ENCODE measurements around the gene SHKBP1. TPM values are rescaled to one million over a fixed set of nuclear protein-coding genes. Genes with fewer than 3 reads are reported as not detected.
A peak's percentile ranks its signal among the peaks of the same experiment; 100 is the strongest.

Gene SHKBP1
- total RNA-seq, 3 donors from 2014 or later, result 80.1 to 86.1 (median 84.8) TPM

DNA sequence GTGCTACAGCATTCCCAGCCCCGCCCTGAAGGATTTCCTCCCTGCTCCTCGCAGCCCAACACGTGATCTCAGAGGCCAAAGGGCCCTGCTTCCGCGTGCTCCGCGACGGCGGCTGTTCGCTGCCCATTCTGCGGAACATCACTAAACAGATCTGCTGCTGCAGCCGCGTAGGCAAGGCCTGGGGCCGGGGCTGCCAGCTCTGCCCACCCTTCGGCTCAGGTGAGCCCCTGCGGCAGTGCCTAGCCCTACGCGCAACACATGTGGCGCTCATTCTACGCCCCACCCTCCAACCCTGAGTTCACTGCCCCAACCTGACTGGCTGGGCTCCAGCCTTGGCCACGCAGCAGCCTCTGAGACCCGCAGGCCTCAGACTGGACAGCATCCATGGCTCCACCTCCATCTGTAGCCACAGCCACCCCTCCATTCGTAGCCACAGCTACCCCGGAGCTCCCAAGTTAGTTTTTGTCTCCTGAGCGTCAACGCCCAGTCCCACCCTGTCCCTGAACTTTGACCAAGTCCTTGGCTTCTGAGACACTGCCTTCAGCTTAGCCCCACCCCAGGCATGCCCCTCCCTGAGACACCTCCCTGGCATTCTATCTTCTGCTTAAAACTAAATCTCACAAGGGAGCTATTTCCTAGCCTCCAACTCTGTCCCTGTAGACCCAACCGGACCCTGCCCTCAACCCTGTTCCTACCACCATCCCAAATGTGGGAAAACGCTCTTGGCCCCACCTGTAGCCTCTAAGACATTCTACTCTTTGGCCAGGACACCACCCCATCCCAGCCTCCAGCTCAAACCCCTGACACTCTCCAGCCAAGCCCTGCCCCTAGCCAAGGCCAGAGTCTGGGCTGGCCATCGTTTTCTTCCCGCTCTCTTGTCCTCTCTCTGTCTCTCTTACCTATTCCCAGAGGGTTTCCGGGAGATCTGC, 30.9 kb downstream of the SHKBP1 start:
- Mint-ChIP-seq H3K36me3 (ENCODE audit: insufficient read depth) (no peaks in the 10 kb centered on the region), H3K4me1 (ENCODE audit: low read depth) (peaks cover 77% of the 10 kb centered on the region), H3K9me3 (no peaks in the 10 kb centered on the region), H3K4me3 (no peak overlapping the region), H3K27me3 (ENCODE audit: low read depth) (no peaks in the 10 kb centered on the region)
- ATAC-seq, result no peak
- DNase-seq, result no peak

DNA sequence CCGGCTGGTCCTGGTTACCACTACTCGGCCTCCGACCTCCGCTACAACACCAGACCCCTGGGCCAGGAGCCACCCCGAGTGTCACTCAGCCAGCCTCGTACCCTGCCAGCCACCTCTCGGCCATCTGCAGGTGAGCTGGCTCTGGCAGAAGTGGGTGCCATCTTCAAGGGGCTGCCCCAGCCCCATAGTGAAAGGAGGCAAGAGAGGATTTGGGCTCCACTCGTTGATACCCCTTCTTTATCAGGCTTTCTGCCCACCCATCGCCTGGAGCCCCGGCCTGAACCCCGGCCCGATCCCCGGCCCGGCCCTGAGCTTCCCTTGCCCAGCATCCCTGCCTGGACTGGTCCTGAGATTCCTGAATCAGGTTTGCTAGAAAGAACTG, 31.6 kb downstream of the SHKBP1 start:
- DNase-seq, result no peak
- no peak for ATAC-seq
- Mint-ChIP-seq H3K27me3 (ENCODE audit: low read depth) (no peaks in the 10 kb centered on the region), H3K36me3 (ENCODE audit: insufficient read depth) (no peaks in the 10 kb centered on the region), H3K4me3 (no peak overlapping the region), H3K4me1 (ENCODE audit: low read depth) (peaks cover 75% of the 10 kb centered on the region), H3K9me3 (no peaks in the 10 kb centered on the region)

DNA sequence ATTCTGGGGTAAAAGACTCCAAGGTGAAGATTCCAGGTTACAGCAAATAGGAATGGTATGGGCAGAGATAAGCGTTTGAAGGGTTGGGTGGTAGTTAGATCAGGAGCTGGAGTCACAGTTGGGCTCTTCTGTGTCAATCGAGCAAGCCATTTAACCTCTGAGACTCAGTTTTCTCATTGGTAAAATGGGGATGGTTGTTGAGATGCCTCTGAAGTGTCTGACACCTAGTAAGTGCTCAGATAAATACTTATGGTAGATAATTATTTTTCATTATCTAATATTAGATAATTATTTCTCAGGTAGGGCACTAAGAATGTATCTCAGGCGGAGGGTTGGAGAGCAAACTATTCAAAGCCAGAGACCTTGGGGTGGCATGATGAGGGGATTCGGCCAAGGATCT, 32.3 kb downstream of the SHKBP1 start:
- H3K9me3 Mint-ChIP-seq, result no peaks in the 10 kb centered on the region
- no peaks in the 10 kb centered on the region for H3K36me3 Mint-ChIP-seq (ENCODE audit: insufficient read depth)
- no peaks in the 10 kb centered on the region for H3K27me3 Mint-ChIP-seq (ENCODE audit: low read depth)
- ATAC-seq (no peak), DNase-seq (no peak)
- H3K4me3 Mint-ChIP-seq, result peak overlapping the region; percentile 80
- peaks cover 72% of the 10 kb centered on the region for H3K4me1 Mint-ChIP-seq (ENCODE audit: low read depth)

DNA sequence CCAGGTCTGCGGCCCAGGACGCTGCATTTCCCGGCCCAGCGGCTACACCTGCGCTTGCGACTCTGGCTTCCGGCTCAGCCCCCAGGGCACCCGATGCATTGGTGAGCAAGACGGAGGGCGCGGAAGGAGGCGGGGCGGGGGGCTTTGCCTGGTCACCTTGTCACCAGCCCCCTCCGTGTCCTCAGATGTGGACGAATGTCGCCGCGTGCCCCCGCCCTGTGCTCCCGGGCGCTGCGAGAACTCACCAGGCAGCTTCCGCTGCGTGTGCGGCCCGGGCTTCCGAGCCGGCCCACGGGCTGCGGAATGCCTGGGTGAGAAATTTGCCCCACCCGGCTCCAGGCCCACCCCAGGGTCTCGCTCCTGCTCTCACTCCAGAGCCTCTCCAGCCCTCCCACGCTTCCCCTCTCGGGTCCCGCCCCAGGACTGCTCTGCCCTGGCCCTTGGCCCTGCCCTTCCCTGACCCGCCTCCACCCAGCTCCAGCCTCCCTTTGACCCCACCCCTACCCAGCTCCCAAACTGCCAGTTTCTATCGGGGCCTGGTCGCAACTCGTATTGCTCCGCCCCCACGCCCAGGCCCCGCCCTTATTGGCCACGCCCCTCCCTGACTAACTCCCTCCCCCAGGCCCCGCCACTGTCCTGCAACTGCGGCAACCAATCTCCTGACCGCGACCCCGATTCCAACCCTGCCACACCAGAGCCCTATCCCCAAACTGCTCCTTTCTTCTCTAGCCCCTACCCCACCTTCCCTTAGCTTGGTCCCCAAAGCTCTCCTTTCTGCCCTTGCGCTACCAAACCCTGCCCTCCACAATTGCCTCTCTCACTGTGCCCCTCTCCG, 33.1 kb downstream of the SHKBP1 start:
- Mint-ChIP-seq H3K36me3 (ENCODE audit: insufficient read depth) (no peaks in the 10 kb centered on the region), H3K27me3 (ENCODE audit: low read depth) (no peaks in the 10 kb centered on the region), H3K4me1 (ENCODE audit: low read depth) (peaks cover 67% of the 10 kb centered on the region), H3K4me3 (peak overlapping the region; percentile 80), H3K9me3 (no peaks in the 10 kb centered on the region)
- peak; percentile 19 to 35 for ATAC-seq
- DNase-seq, result peak; percentile 88

DNA sequence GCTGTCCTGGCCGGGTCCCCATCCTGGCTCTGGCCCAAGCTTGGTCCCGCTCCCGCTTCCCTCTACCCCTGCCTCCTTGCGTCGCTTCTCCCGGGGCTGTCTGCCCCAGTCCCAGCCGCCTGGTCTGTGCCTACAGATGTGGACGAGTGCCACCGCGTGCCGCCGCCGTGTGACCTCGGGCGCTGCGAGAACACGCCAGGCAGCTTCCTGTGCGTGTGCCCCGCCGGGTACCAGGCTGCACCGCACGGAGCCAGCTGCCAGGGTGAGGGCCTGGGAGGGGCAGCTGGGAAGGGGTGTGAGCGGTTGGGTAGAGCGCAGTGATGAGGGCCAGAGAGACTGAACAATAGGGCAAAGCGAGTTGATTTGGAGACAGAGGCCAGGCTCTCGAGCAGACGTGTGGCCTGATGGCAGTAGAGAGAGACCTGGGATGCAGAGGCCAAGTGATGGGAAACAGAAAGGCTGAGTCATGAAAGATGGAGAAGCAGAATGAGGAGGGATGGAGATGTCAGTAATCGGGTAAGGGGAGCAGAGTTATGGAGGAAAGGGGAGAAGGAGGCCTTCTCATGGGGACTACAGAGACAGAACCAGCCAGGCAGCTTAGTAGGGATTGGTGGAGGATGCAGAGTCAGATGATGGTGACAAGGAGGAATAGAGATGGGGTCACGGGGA, 33.9 kb downstream of the SHKBP1 start:
- H3K4me1 Mint-ChIP-seq (ENCODE audit: low read depth), result peaks cover 68% of the 10 kb centered on the region
- H3K9me3 Mint-ChIP-seq, result no peaks in the 10 kb centered on the region
- H3K27me3 Mint-ChIP-seq (ENCODE audit: low read depth), result no peaks in the 10 kb centered on the region
- DNase-seq (peak; percentile 56), ATAC-seq (peak in 1 of 2 donors; percentile 2)
- H3K4me3 Mint-ChIP-seq, result peak overlapping the region; percentile 80
- peaks cover 5% of the 10 kb centered on the region for H3K36me3 Mint-ChIP-seq (ENCODE audit: insufficient read depth)

DNA sequence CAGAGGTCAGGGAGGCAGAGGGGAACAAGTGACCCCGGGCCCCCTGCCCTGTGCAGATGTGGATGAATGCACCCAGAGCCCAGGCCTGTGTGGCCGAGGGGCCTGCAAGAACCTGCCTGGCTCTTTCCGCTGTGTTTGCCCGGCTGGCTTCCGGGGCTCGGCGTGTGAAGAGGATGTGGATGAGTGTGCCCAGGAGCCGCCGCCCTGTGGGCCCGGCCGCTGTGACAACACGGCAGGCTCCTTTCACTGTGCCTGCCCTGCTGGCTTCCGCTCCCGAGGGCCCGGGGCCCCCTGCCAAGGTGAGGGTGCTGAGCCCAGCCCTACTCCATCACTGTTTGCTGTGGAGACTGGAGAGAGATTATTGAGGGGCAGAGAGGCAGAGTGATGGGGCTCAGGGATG, 34.4 kb downstream of the SHKBP1 start:
- Mint-ChIP-seq H3K27me3 (ENCODE audit: low read depth) (no peaks in the 10 kb centered on the region), H3K9me3 (no peaks in the 10 kb centered on the region), H3K4me3 (peak overlapping the region; percentile 80), H3K36me3 (ENCODE audit: insufficient read depth) (peaks cover 9% of the 10 kb centered on the region), H3K4me1 (ENCODE audit: low read depth) (peaks cover 68% of the 10 kb centered on the region)
- no peak for DNase-seq
- no peak for ATAC-seq

DNA sequence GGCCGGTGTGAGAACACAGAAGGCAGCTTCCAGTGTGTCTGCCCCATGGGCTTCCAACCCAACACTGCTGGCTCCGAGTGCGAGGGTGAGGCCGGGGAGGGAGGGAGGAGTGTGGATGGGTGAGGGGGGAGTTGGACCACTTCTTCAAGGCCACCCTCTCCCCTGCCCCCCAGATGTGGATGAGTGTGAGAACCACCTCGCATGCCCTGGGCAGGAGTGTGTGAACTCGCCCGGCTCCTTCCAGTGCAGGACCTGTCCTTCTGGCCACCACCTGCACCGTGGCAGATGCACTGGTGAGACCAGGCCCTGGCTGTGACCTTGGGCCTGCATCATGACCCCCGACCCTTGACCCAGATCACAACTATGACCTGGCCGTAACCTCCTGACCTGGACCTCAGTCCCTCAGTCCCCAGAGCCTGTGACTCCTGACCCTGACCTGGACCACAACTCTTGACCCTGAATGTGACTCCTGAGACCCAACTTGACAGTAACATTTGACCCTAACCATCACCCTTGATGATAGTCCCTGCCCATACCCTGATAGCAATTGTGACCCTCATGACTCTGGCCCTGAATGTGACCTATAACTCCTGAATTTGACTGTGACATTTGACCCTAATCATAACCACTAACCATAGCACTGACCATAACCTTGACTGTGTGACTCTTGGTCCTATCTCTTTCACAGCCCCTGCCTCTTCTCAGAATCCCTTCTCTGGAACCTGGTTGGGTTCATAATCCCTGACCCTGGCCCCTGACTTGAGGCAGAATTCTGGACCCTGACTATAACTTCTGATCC, 35.4 kb downstream of the SHKBP1 start:
- no peak for ATAC-seq
- H3K9me3 Mint-ChIP-seq, result no peaks in the 10 kb centered on the region
- peaks cover 68% of the 10 kb centered on the region for H3K4me1 Mint-ChIP-seq (ENCODE audit: low read depth)

DNA sequence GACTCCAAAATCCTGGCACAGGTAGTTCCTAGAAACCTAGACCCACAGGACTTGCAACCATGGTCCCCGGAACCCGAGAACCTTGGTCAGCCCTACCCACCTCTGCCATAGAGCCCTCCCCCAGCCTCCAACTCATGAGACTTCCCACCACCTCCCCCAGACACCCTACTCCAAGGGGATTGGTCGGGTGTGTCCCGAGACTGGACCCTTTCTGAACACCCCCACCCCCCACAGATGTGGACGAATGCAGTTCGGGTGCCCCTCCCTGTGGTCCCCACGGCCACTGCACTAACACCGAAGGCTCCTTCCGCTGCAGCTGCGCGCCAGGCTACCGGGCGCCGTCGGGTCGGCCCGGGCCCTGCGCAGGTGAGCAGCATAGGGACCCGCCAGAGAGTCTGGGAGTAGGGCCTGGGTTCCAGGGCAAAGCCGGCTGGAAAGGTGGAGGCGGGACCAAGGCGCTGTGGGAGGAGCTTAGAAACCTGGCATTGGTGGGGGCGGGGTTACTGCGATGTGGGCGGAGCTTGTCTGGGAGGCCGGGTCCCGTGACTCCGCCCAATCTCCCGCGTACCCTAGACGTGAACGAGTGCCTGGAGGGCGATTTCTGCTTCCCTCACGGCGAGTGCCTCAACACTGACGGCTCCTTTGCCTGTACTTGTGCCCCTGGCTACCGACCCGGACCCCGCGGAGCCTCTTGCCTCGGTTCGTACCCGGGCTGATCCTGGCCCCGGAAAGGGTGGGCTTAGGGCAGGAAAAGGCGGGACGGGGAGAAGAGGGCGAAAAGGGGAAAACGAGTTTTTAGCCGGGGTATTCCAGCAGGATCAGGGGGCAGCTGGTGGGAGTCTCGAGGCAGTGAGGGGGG, 36.4 kb downstream of the SHKBP1 start:
- DNase-seq (peak; percentile 83), ATAC-seq (peak; percentile 1)
- H3K27me3 Mint-ChIP-seq (ENCODE audit: low read depth), result no peaks in the 10 kb centered on the region
- H3K36me3 Mint-ChIP-seq (ENCODE audit: insufficient read depth), result peaks cover 17% of the 10 kb centered on the region
- no peaks in the 10 kb centered on the region for H3K9me3 Mint-ChIP-seq
- H3K4me1 Mint-ChIP-seq (ENCODE audit: low read depth), result peaks cover 60% of the 10 kb centered on the region
- H3K4me3 Mint-ChIP-seq, result peak overlapping the region; percentile 99

More for the DNA sequence above, 35.4 kb downstream of the SHKBP1 start:
- H3K4me3 Mint-ChIP-seq, result peak overlapping the region; percentile 99
- DNase-seq, result no peak
- no peaks in the 10 kb centered on the region for H3K27me3 Mint-ChIP-seq (ENCODE audit: low read depth)
- peaks cover 13% of the 10 kb centered on the region for H3K36me3 Mint-ChIP-seq (ENCODE audit: insufficient read depth)

DNA sequence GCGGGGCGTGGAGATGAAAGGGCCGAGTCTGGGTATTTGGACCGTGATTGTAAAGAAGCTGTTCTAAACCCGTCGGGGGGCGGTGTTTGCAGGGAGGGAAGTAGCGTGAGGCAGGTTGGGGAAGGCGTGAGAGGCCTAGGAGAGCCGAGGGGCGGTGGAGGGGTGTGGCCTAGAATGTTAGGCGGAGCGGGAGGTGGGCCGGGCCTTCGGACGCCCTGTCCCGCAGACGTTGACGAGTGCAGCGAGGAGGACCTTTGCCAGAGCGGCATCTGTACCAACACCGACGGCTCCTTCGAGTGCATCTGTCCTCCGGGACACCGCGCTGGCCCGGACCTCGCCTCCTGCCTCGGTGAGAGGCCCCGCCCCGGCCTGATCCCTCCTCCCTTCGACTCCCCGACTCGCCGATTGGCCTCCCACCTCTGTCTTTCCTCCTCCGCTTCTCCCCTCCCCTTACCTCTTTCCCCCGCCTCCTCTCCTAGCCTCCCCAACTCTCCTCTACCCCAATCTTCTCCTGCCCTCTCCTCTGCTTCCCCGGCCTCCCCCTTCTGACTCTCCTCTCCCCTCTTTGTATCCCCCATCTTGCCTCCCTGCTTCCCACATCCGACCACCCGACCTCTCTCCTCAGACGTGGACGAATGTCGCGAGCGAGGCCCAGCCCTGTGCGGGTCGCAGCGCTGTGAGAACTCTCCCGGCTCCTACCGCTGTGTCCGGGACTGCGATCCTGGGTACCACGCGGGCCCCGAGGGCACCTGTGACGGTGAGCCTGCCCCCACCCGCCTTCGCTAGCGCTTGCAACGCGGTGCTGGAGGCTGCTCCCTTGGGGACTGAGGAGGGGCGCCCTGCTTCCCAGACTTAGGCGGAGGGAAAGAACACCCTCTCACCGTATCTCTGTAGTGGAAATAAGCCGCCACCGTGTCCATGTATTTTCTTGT, 37.3 kb downstream of the SHKBP1 start:
- DNase-seq, result peak; percentile 87
- H3K9me3 Mint-ChIP-seq, result no peaks in the 10 kb centered on the region
- no peaks in the 10 kb centered on the region for H3K27me3 Mint-ChIP-seq (ENCODE audit: low read depth)
- peaks cover 17% of the 10 kb centered on the region for H3K36me3 Mint-ChIP-seq (ENCODE audit: insufficient read depth)
- peaks cover 57% of the 10 kb centered on the region for H3K4me1 Mint-ChIP-seq (ENCODE audit: low read depth)
- peak; percentile 64 for ATAC-seq
- H3K4me3 Mint-ChIP-seq, result peak overlapping the region; percentile 99

DNA sequence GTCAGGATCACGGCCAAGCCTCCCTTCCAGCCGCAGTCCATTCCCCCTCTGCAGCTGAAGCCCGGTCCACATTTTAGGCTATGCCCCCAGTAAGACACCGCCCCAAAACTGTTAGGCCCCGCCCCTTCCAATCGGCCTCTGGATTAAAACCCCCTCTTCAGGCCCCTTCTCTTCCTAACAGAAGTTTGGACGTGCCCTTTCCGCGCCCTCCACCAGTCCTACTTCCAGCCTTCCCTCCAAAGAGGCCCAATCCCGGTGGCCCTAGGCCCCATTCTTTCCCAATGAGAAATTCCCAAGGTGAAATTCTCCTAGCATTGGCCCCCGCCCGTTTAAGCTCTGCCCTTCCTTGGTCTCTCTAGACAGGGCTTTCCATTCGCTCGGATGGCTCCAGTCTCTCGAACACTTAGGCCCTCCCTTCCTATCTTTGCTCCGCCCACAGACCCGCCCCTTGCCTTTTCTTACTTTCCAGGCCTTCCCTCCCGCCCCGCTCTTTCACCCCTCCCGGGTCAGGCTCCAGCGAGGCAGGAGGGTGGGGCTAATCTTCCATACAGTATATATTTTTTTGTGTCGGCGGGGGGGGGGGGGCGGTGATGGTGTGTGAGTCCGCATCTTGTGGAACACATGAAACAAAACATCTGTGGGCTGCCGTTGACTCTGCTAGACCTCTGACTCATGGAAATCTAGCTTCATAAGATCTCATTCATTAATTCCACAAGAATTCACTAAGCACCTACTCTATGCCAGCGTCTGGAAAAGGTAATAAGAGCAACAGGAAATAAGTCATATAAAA, 38.1 kb downstream of the SHKBP1 start:
- Mint-ChIP-seq H3K9me3 (no peaks in the 10 kb centered on the region), H3K27me3 (ENCODE audit: low read depth) (no peaks in the 10 kb centered on the region), H3K4me1 (ENCODE audit: low read depth) (peaks cover 55% of the 10 kb centered on the region), H3K4me3 (peak overlapping the region; percentile 99), H3K36me3 (ENCODE audit: insufficient read depth) (peaks cover 23% of the 10 kb centered on the region)
- DNase-seq (peak; percentile 96), ATAC-seq (peak; percentile 55 to 62)

DNA sequence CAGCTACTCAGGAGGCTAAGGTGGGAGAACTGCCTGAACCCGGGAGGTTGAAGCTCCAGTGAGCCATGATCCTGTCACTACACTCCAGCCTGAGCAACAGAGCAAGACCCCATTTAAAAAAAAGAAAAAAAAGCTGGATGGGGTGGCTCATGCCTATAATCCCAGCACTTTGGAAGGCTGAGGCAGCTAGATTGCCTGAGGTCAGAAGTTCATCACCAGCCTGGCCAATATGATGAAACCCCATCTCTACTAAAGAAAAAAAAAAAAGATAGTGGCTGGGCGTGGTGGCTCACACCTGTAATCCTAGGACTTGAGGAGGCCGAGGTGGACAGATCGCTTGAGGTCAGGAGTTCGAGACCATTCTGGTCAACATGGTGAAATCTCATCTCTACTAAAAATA, 39.5 kb downstream of the SHKBP1 start:
- no peaks in the 10 kb centered on the region for H3K27me3 Mint-ChIP-seq (ENCODE audit: low read depth)
- H3K9me3 Mint-ChIP-seq, result no peaks in the 10 kb centered on the region
- H3K4me1 Mint-ChIP-seq (ENCODE audit: low read depth), result peaks cover 43% of the 10 kb centered on the region
- H3K4me3 Mint-ChIP-seq, result peak overlapping the region; percentile 99
- H3K36me3 Mint-ChIP-seq (ENCODE audit: insufficient read depth), result peaks cover 26% of the 10 kb centered on the region
- no peak for ATAC-seq
- no peak for DNase-seq
